NCI-H526 treated with DMSO at 0.1 percent for 48 hours (cell line): Measurements from ENCODE around the gene ATG7.
"Not testable (repeated sequence)": the region's sequence is repeated elsewhere in the genome, so short reads cannot be mapped to it uniquely, and the experiment has no call there.

Experiments used
- DNase-seq: peaks from one replicate; lab custom pipeline; 2025; lab: John Stamatoyannopoulos, UW

ATG7 gene

GRCh38 chr3:11297126-11297525 lies 24.9 kb downstream of the ATG7 start:
- no peak for DNase-seq

- no peak for DNase-seq
Measured at GRCh38 chr3:11300970-11301369, 28.8 kb downstream of the ATG7 start.

GRCh38 chr3:11302444-11302843 lies 30.2 kb downstream of the ATG7 start:
- DNase-seq = no peak

DNA sequence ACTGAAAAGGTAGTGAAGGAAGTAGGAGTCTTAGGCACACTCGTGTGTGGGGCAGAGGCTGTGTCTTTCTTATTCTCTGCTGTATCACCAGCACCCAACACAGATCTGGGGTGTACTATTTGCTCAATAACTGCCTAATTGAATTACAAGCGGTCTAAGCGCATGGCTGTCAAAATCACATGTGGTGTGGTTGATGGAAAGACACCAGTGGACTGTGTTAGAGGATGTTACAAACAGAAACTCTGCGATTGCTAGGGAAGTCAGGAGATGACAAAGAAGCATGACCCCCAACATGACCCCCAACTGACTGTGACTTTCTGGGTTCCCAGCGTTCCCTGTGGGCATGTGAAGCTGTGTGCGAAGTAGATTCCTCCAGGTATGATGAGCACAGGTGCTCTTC lies 32.0 kb downstream of the ATG7 start:
- no peak for DNase-seq

DNA sequence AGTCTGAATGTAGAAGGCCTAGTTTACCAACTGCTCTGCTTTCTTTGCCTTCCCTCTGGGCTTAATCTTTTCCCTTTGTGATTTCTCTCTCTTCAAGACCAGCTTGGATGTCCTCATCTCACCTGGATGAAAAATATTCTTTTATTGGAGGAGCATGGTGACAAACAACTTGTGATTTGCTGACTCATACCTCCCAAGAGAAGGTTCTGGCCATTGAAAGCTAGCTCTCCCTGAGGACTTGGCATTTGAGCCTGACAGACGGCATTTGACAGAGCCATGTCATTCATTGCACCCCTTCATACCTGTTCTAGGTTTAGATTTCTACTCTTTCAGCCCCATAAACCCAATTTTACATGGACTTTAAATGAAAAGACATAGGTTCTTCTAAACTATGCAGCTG lies 33.3 kb downstream of the ATG7 start:
- no peak for DNase-seq

DNA sequence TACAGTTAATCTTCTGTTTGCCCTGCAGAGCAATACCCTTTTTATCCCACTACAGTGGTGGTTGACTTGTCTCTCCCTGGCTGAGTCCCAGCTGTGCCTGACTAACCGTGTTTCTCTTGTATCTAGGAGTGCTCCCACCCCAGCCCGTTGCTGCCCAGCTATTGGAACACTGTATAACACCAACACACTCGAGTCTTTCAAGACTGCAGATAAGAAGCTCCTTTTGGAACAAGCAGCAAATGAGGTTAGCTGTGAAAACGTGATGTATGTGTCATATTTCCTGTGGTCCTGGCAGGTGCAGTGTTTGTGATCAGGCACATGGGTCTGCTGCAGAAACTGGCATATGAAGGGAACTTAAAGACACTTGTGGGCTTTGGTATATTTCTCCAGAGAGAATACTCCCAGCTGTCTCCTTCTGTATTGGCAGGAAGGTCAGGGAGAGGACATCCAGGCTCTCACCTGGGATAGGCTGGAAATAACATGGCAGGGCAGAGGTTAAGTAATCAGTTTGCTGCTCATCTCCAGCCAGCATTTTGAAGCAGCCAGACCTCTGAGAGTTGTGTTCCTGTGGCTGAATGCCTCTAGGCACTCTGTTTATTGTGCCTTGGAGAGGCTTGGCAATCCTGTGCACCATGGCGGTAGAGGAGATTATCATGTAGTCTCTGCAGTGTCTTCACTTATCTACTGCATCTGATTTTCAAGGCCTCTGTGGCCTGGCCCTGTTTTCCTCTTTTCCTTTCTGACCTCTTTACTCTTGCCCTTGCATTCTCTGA lies 34.8 kb downstream of the ATG7 start:
- no peak for DNase-seq

GRCh38 chr3:11307830-11308432 lies 35.7 kb downstream of the ATG7 start:
- no peak for DNase-seq

GRCh38 chr3:11310258-11310657 lies 38.1 kb downstream of the ATG7 start:
- no peak for DNase-seq

DNA sequence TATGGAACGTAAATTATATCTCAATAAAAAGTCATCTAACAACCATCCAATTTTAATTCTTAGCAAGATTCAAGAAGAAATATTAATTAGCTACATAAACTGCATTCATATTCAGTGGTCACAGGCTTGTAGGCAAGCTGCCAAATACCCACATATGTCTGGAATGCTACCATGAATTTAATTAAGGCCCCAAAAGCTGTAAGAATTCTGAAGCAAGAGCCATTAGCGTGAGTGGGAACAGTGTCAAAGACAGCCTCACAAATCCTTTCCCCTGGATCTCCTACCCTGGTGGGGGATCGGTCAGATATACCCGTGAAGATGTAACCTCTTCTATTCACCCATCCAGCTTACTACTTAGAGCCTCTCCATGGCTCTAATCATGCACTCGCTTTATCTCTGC lies 40.0 kb downstream of the ATG7 start:
- DNase-seq = no peak

- DNase-seq = no peak
Measured at GRCh38 chr3:11317300-11317699, 45.1 kb downstream of the ATG7 start.

- no peak for DNase-seq
Measured at GRCh38 chr3:11322931-11323330, 50.7 kb downstream of the ATG7 start.

GRCh38 chr3:11323813-11324212 lies 51.6 kb downstream of the ATG7 start:
- DNase-seq = no peak

GRCh38 chr3:11327619-11328018 lies 55.4 kb downstream of the ATG7 start:
- DNase-seq = no peak

DNA sequence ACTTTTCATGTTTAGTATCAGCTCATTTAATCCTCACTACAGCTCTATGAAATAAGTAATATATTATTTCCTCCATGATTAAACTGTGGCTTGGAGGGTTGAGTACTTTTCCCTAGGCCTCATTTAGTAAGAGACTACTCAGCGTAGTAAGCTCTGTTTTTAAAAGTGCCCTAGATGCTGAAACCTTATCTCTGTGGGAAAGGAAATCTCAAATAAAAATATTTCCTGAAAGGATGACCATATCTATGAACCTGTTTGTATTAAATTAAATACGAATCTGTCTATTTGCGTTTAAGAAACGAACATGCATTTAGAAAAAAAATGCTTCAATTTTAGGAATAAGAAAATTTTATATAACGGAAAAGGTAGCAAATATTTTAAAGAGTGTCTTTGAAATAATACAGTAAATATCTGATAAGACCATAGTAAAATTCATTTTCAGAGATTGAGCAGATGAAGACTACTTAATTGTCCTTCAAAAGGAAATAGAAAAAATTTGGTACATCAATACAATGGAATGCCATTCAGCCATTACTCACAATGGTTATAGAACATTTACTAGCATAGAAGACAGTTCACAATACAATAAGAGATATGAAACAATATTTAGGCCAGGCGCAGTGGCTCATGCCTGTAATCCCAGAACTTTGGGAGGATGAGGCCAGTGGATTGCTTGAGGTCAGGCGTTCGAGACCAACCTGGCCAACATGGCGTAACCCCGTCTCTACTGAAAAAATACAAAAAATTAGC lies 56.2 kb downstream of the ATG7 start:
- no peak for DNase-seq

DNA sequence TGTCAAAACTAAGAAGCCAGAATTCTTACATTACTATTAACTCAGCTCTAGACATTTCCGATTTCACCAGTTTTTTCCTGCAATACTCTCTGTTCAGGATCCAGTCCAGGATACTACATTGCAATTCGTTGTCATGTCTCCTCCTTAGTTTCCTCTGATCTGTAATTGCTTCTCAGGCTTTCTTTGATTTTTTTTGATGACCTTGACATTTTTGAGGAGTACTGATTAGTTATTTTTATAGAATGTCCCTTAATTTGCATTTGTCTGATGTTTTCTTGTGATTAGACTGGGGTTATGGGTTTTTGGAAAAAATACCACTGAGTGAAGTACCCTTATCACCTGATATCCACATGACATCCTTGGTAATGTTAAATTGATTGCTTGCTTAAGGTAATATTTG lies 57.6 kb downstream of the ATG7 start:
- no peak for DNase-seq

DNA sequence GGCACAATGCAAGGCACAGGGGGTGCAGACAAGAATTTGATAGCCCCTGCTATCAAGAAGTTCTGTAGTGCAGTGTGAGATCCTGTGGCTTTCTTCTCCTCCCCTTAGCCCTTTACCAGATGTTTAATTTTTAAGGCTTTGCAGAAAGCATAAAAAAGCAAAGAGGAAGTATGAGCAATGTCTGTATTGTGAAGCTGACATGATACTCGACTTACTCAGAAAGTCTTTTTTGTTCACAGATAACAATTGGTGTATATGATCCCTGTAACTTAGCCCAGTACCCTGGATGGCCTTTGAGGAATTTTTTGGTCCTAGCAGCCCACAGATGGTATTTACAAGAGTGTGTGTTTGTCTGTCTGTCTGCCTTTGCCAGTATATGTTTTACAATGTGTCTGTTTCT lies 58.9 kb downstream of the ATG7 start:
- no peak for DNase-seq

- DNase-seq = peak; percentile 31
Measured at GRCh38 chr3:11335056-11335608, 62.9 kb downstream of the ATG7 start.

DNA sequence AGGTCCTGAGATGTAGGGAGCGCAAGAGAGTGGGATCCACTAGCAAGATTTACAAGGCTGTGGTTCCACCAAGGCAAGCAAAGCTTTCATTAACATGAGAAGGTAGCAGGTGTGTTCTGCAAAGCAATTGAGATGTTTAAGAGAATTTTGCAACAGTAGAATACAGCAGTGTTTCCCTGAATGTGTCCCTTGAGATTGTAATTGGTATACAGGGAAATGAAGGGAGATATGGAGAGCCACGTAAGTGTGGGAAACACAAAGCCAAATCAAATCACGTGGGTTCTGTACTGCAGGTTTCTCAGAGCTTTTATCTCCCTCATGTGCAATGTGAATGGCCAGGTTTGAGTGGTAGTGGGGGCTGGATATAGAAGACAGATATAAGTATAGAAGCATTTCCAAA lies 67.3 kb downstream of the ATG7 start:
- DNase-seq = peak; percentile 14

DNA sequence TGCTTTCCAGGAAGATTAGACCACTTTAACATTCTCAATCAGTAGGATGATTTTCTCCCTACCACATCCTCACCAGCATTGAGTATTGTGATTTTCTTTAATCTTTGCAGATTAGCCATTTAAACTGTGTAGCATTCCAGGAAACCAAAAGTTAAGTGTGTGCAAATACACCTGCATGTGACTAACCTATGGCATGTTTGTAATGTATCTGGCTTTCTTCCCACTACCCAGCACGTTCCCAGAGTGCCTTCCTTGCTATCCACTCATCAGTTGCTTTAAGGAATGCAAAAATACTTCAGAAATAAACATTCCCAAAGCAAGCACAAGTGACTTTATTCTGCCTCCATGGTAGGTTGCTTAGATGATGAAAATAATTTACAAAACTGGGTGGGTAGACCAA lies 74.2 kb downstream of the ATG7 start:
- no peak for DNase-seq

- DNase-seq = not testable (repeated sequence)
Measured at GRCh38 chr3:11348877-11349276, 76.7 kb downstream of the ATG7 start.

DNA sequence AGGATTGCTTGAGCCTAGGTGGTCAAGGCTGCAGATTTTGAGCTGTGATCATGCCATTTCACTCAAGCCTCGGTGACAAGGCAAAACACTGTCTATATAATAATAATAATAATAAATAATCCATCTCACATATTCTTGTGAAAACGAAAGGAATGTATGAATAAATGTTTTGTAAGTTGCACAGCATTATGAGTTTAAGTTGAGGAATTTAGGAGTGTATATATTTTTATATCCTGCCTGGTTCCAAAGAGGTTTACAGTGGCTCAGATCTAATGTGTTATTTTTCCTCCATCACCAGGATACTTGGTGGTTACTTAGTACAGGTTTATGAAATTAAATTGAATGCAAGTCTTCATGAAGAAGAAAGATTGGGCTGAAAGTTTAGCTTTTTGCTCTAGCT lies 77.2 kb downstream of the ATG7 start:
- DNase-seq = no peak

DNA sequence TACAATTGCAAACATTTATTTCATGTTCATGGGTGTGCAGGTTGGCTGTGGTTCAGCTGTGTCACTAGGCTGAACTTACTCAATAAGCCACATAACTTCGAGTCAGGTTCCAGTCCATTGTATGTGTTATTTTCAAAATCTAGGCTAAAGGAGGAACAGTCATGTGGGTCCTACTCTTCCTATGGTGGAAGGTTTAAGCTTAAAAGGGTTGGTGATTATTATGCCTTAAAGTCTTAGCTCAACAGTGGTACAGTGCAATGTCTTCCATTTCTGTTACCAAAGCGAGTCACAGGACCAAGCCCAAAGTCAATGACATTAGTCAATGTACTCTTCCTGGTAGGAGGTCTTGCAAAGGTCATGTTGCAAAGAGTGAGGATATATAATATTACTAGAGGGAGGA lies 78.2 kb downstream of the ATG7 start:
- DNase-seq = no peak

GRCh38 chr3:11351451-11351850 lies 79.3 kb downstream of the ATG7 start:
- no peak for DNase-seq
